ENCODE data around the gene PRKG2. TPM values are rescaled to one million over a fixed set of nuclear protein-coding genes. Genes with fewer than 3 reads are reported as not detected.

Gene PRKG2
- total and polyA plus RNA-seq, 2 of the 13 experiments (the other 11 are each of a cell fraction or from before 2014, with no cell fraction given), result 0.04 TPM

- H3K4me3 ChIP-seq (replicated peaks in 1 of 3; ENCODE audit: insufficient read depth in 1 of 3, low read depth in 2 of 3, low read length in 3 of 3), result no peak overlapping the region
- no peak for ATAC-seq
- intact Hi-C loops (cut with micrococcal nuclease; ENCODE audit: unreplicated experiment), result no loop called here
- DNase-seq (ENCODE audit: low spot score), result no peak
- ChIA-PET POLR2A (no interaction called here), CTCF (ENCODE audit: low intra/inter-chr PET ratio, low total read pairs) (no interaction called here)
- no peak overlapping the region for H3K27ac ChIP-seq (ENCODE audit: extremely low read length, insufficient read depth, low read length)
- H3K9me3 ChIP-seq (ENCODE audit: low read length), result no peaks in the 10 kb centered on the region
- H3K36me3 ChIP-seq (replicated peaks in 1 of 2; ENCODE audit: control insufficient read depth in 1 of 2, insufficient read depth in 2 of 2, low read length in 2 of 2), result no peaks in the 10 kb centered on the region
- no peaks in the 10 kb centered on the region; a peak in 1 of 5 replicates for H3K27me3 ChIP-seq (ENCODE audit: control insufficient read depth in 1 of 2, insufficient read depth in 2 of 2, low read length in 2 of 2)
- H3K9ac ChIP-seq (ENCODE audit: insufficient read depth, low read depth, low read length), result no peak overlapping the region
- no peak overlapping the region for H3K4me2 ChIP-seq (ENCODE audit: low read depth, low read length)
- no peaks in the 10 kb centered on the region for H4K20me1 ChIP-seq (ENCODE audit: insufficient read depth, low read length)
- H3K4me1 ChIP-seq (ENCODE audit: insufficient read depth, low read length), result no peaks in the 10 kb centered on the region
- in situ Hi-C loops (cut with HindIII; ENCODE audit: extremely low pct_ligation_motif_present, low pct_unique_long_range_greater_than_20kb), result no loop called here
- no peak overlapping the region for H2AFZ ChIP-seq (ENCODE audit: low read length)
- BruUV-seq (replicated peaks), result no TSS peak
- H3K79me2 ChIP-seq (ENCODE audit: insufficient read depth, low read length), result no peaks in the 10 kb centered on the region
- no peak for FAIRE-seq
- WGBS (ENCODE audit: low lambda C conversion rate), result 2% methylated on average over 5 of the region's 5 CpGs
- no peak for TF ChIP-seq HMG20B (CRISPR knock-in tag; conservative IDR thresholded peaks at IDR 0.05)
- TF ChIP-seq, protein P1, sequence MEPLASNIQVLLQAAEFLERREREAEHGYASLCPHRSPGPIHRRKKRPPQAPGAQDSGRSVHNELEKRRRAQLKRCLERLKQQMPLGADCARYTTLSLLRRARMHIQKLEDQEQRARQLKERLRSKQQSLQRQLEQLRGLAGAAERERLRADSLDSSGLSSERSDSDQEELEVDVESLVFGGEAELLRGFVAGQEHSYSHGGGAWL (CRISPR knock-in tag; IDR thresholded peaks at IDR 0.05), result no peak
- no peak for TF ChIP-seq ZNF446 (CRISPR knock-in tag; IDR thresholded peaks at IDR 0.05)
- TF ChIP-seq PHF20 (CRISPR knock-in tag; IDR thresholded peaks at IDR 0.05), result no peak
- TF ChIP-seq, protein P2, sequence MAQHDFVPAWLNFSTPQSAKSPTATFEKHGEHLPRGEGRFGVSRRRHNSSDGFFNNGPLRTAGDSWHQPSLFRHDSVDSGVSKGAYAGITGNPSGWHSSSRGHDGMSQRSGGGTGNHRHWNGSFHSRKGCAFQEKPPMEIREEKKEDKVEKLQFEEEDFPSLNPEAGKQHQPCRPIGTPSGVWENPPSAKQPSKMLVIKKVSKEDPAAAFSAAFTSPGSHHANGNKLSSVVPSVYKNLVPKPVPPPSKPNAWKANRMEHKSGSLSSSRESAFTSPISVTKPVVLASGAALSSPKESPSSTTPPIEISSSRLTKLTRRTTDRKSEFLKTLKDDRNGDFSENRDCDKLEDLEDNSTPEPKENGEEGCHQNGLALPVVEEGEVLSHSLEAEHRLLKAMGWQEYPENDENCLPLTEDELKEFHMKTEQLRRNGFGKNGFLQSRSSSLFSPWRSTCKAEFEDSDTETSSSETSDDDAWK (CRISPR knock-in tag; IDR thresholded peaks at IDR 0.05), result no peak
- TF ChIP-seq KDM1A (CRISPR knock-in tag; IDR thresholded peaks at IDR 0.05), result no peak
- no peak for TF ChIP-seq ZNF432 (CRISPR knock-in tag; IDR thresholded peaks at IDR 0.05; ENCODE audit: borderline replicate concordance)
- TF ChIP-seq, protein P3, sequence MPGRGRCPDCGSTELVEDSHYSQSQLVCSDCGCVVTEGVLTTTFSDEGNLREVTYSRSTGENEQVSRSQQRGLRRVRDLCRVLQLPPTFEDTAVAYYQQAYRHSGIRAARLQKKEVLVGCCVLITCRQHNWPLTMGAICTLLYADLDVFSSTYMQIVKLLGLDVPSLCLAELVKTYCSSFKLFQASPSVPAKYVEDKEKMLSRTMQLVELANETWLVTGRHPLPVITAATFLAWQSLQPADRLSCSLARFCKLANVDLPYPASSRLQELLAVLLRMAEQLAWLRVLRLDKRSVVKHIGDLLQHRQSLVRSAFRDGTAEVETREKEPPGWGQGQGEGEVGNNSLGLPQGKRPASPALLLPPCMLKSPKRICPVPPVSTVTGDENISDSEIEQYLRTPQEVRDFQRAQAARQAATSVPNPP (CRISPR knock-in tag; IDR thresholded peaks at IDR 0.05), result no peak
- TF ChIP-seq TRIM24 (CRISPR knock-in tag; IDR thresholded peaks at IDR 0.05), result no peak
- TF ChIP-seq SATB2 (CRISPR knock-in tag; IDR thresholded peaks at IDR 0.05), result no peak
- TF ChIP-seq, protein P4, sequence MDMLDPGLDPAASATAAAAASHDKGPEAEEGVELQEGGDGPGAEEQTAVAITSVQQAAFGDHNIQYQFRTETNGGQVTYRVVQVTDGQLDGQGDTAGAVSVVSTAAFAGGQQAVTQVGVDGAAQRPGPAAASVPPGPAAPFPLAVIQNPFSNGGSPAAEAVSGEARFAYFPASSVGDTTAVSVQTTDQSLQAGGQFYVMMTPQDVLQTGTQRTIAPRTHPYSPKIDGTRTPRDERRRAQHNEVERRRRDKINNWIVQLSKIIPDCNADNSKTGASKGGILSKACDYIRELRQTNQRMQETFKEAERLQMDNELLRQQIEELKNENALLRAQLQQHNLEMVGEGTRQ (IDR thresholded peaks at IDR 0.05; ENCODE audit: low read depth, low read length), result no peak
- TF ChIP-seq, protein P4 (CRISPR knock-in tag; IDR thresholded peaks at IDR 0.05; ENCODE audit: borderline replicate concordance), result no peak
- no peak for TF ChIP-seq RFX3 (CRISPR knock-in tag; IDR thresholded peaks at IDR 0.05)
- no peak for TF ChIP-seq ATAD3A (CRISPR knock-in tag; IDR thresholded peaks at IDR 0.05)
- TF ChIP-seq EZH2 (conservative IDR thresholded peaks at IDR 0.05; ENCODE audit: low read depth, low read length), result no peak
Measured at GRCh38 chr4:81042578-81043365, 172.2 kb downstream of the PRKG2 start.
